Activated naive CD4-positive, alpha-beta T cell treated with anti-CD3 and anti-CD28 coated beads for 36 hours (primary cell): ENCODE measurements around the gene SERPINA7. TPM values are rescaled to one million over a fixed set of nuclear protein-coding genes. Genes with fewer than 3 reads are reported as not detected.
"Not testable (repeated sequence)": the region's sequence is repeated elsewhere in the genome, so short reads cannot be mapped to it uniquely, and the experiment has no call there.

Experiments used
- CTCF ChIA-PET: fragments of 350-600 bp; sonication (Branson Sonifier 250); formaldehyde crosslinking; loops from one replicate; lab custom pipeline; 2021; ENCODE audit warnings: antibody characterized with exemption; lab: Charles Lee
- DNase-seq: peaks from one replicate; pipeline ENCODE4 v3.0.0-alpha.2; 2020
- H3K27ac Mint-ChIP-seq: one replicate; pipeline ENCODE4 v1.8.0; 2021; ENCODE audit warnings: mild to moderate bottlenecking, mixed read lengths
- H3K27me3 Mint-ChIP-seq: one replicate; pipeline ENCODE4 v1.8.0; 2021; ENCODE audit warnings: low read depth, mixed read lengths
- H3K36me3 Mint-ChIP-seq: one replicate; pipeline ENCODE4 v1.8.0; 2021; ENCODE audit warnings: low read depth, mixed read lengths
- H3K4me1 Mint-ChIP-seq: one replicate; pipeline ENCODE4 v1.8.0; 2021; ENCODE audit warnings: low read depth, mixed read lengths
- H3K4me3 Mint-ChIP-seq: one replicate; pipeline ENCODE4 v1.8.0; 2021; ENCODE audit warnings: mild to moderate bottlenecking, moderate library complexity, mixed read lengths
- H3K9me3 Mint-ChIP-seq: one replicate; pipeline ENCODE4 v1.8.0; 2021; ENCODE audit warnings: mixed read lengths
- intact Hi-C: fragments of 100-400 bp; cut with micrococcal nuclease; formaldehyde crosslinking; loops from one replicate; pipeline ENCODE4 v1.15.1; 2023
- total RNA-seq, 2 experiments: library from RNA; stranded (reverse); gene quantifications; one replicate each; pipeline ENCODE4 v1.2.3, GENCODE V29; 2021

The SERPINA7 gene
- total RNA-seq, 2 experiments from 2014 or later: not detected

GRCh38 chrX:106007815-106008214, 30.7 kb downstream of the SERPINA7 start:
- Mint-ChIP-seq H3K4me3 (no peak overlapping the region), H3K27me3 (no peaks in the 10 kb centered on the region), H3K27ac (no peak overlapping the region), H3K36me3 (no peaks in the 10 kb centered on the region), H3K4me1 (no peaks in the 10 kb centered on the region), H3K9me3 (no peaks in the 10 kb centered on the region)
- DNase-seq: no peak
- CTCF ChIA-PET: no interaction called here
- intact Hi-C loops: no loop called here

- Mint-ChIP-seq H3K9me3 (no peaks in the 10 kb centered on the region), H3K36me3 (no peaks in the 10 kb centered on the region), H3K27ac (no peak overlapping the region), H3K4me3 (no peak overlapping the region), H3K4me1 (no peaks in the 10 kb centered on the region), H3K27me3 (no peaks in the 10 kb centered on the region)
- CTCF ChIA-PET: no interaction called here
- no peak for DNase-seq
- intact Hi-C loops: no loop called here
These were observed 32.8 kb downstream of the SERPINA7 start for GRCh38 chrX:106005684-106006083.

GRCh38 chrX:106000609-106001008, 37.9 kb downstream of the SERPINA7 start:
- H3K4me3 Mint-ChIP-seq, CTCF ChIA-PET, H3K36me3 Mint-ChIP-seq, H3K9me3 Mint-ChIP-seq, H3K4me1 Mint-ChIP-seq, H3K27me3 Mint-ChIP-seq, intact Hi-C loops, DNase-seq, H3K27ac Mint-ChIP-seq: not testable (repeated sequence)

GRCh38 chrX:106000203-106000602, 38.3 kb downstream of the SERPINA7 start:
- Mint-ChIP-seq H3K36me3 (no peaks in the 10 kb centered on the region), H3K27ac (no peak overlapping the region), H3K9me3 (no peaks in the 10 kb centered on the region), H3K4me3 (no peak overlapping the region), H3K27me3 (no peaks in the 10 kb centered on the region), H3K4me1 (no peaks in the 10 kb centered on the region)
- intact Hi-C loops: no loop called here
- CTCF ChIA-PET: no interaction called here
- DNase-seq: no peak

GRCh38 chrX:105999294-105999693, 39.2 kb downstream of the SERPINA7 start:
- no peaks in the 10 kb centered on the region for H3K36me3 Mint-ChIP-seq
- CTCF ChIA-PET: no interaction called here
- intact Hi-C loops: no loop called here
- H3K4me3 Mint-ChIP-seq: no peak overlapping the region
- H3K27me3 Mint-ChIP-seq: no peaks in the 10 kb centered on the region
- no peaks in the 10 kb centered on the region for H3K4me1 Mint-ChIP-seq
- no peak for DNase-seq
- H3K27ac Mint-ChIP-seq: no peak overlapping the region
- no peaks in the 10 kb centered on the region for H3K9me3 Mint-ChIP-seq

GRCh38 chrX:105988487-105988886, 50.0 kb downstream of the SERPINA7 start:
- H3K27ac Mint-ChIP-seq, H3K27me3 Mint-ChIP-seq, H3K9me3 Mint-ChIP-seq, CTCF ChIA-PET, H3K4me3 Mint-ChIP-seq, H3K36me3 Mint-ChIP-seq, H3K4me1 Mint-ChIP-seq, intact Hi-C loops, DNase-seq: not testable (repeated sequence)

Other genes with a start within 250 kb of the SERPINA7 start
- gene NRK, start 216.2 kb downstream of the SERPINA7 start, total RNA-seq: not detected
- gene PWWP3B, start 129.6 kb upstream of the SERPINA7 start, total RNA-seq: not detected